Mesenchymal stem cell (in vitro differentiated cells and primary cell): ENCODE data around the gene DISC1.

Experiments used
- DNase-seq: peaks from one replicate; pipeline ENCODE4 v3.0.0-alpha.2; 2013
- H2AFZ ChIP-seq: one replicate; pipeline ENCODE4 v1.6.1; 2013; ENCODE audit warnings: low read depth, mild to moderate bottlenecking, control low read depth, inconsistent platforms, low read length, moderate library complexity
- H2AK5ac ChIP-seq: 2 replicates; pipeline ENCODE4 v1.6.1; 2013; ENCODE audit warnings: low read length, moderate library complexity, mild to moderate bottlenecking, inconsistent platforms; ENCODE audit not compliant: severe bottlenecking
- H2BK120ac ChIP-seq: one replicate; pipeline ENCODE4 v1.6.1; 2013; ENCODE audit warnings: low read depth, mild to moderate bottlenecking, inconsistent platforms, low read length, moderate library complexity
- H2BK12ac ChIP-seq, 2 experiments: one replicate each; pipeline ENCODE4 v1.6.1; 2013; ENCODE audit warnings: inconsistent platforms in 2 of 2, low read length in 2 of 2, mild to moderate bottlenecking in 2 of 2, moderate library complexity in 2 of 2, control low read depth in 1 of 2
- H2BK15ac ChIP-seq: one replicate; pipeline ENCODE4 v1.6.1; 2013; ENCODE audit warnings: mild to moderate bottlenecking, low read depth, inconsistent platforms; ENCODE audit not compliant: poor library complexity, severe bottlenecking
- H2BK5ac ChIP-seq: 2 replicates; pipeline ENCODE4 v1.6.1; 2013; ENCODE audit warnings: low read depth, mild to moderate bottlenecking, low read length, control low read depth, inconsistent platforms; ENCODE audit not compliant: poor library complexity, severe bottlenecking
- H3K14ac ChIP-seq, 2 experiments: one replicate each; pipeline ENCODE4 v1.6.1; 2013; ENCODE audit warnings: inconsistent platforms in 2 of 2, low read length in 2 of 2, control low read depth in 1 of 2, mild to moderate bottlenecking in 1 of 2, moderate library complexity in 1 of 2
- H3K18ac ChIP-seq, 2 experiments: one replicate each; pipeline ENCODE4 v1.6.1; 2013; ENCODE audit warnings: inconsistent platforms in 2 of 2, low read length in 2 of 2, control low read depth in 1 of 2, low read depth in 1 of 2, mild to moderate bottlenecking in 1 of 2
- H3K23ac ChIP-seq, 2 experiments: one replicate each; pipeline ENCODE4 v1.6.1; 2013; ENCODE audit warnings: inconsistent platforms in 2 of 2, low read length in 2 of 2, mild to moderate bottlenecking in 2 of 2, moderate library complexity in 2 of 2, control low read depth in 1 of 2
- H3K27ac ChIP-seq: 2 replicates; pipeline ENCODE4 v1.5.1; 2013; ENCODE audit warnings: mild to moderate bottlenecking, moderate library complexity, low read length, control low read depth, inconsistent platforms; ENCODE audit not compliant: poor library complexity, severe bottlenecking
- H3K27me3 ChIP-seq, 2 experiments: 2 replicates each; pipeline versions ENCODE4 v1.6.1 to v1.7.0; 2013; ENCODE audit warnings: low read length in 2 of 2, mild to moderate bottlenecking in 2 of 2, moderate library complexity in 2 of 2, control low read depth in 1 of 2, inconsistent platforms in 1 of 2; ENCODE audit not compliant: control insufficient read depth in 1 of 2, insufficient read depth in 1 of 2
- H3K36me3 ChIP-seq, 2 experiments: 2 replicates each; pipeline versions ENCODE4 v1.6.1 to v1.7.0; 2013; ENCODE audit warnings: low read length in 2 of 2, control low read depth in 1 of 2, inconsistent platforms in 1 of 2, low read depth in 1 of 2, mild to moderate bottlenecking in 1 of 2; ENCODE audit not compliant: insufficient read depth in 2 of 2, control insufficient read depth in 1 of 2
- H3K4ac ChIP-seq, 2 experiments: one replicate each; pipeline ENCODE4 v1.6.1; 2013; ENCODE audit warnings: inconsistent platforms in 2 of 2, low read length in 2 of 2, mild to moderate bottlenecking in 2 of 2, moderate library complexity in 2 of 2, control low read depth in 1 of 2, low read depth in 1 of 2
- H3K4me1 ChIP-seq: 2 replicates; pipeline ENCODE4 v1.6.1; 2013; ENCODE audit warnings: low read depth, low read length, control low read depth; ENCODE audit not compliant: control insufficient read depth, insufficient read depth
- H3K4me2 ChIP-seq: 2 replicates; pipeline ENCODE4 v1.6.1; 2013; ENCODE audit warnings: low read length, mild to moderate bottlenecking, inconsistent platforms; ENCODE audit not compliant: poor library complexity, severe bottlenecking
- H3K4me3 ChIP-seq, 2 experiments: 2 replicates each; pipeline versions ENCODE4 v1.5.1 to v1.7.0; 2013; ENCODE audit warnings: low read length in 2 of 2, mild to moderate bottlenecking in 2 of 2, control low read depth in 1 of 2, low read depth in 1 of 2; ENCODE audit not compliant: insufficient read depth in 1 of 2
- H3K79me1 ChIP-seq: replicated peaks from 2 replicates; pipeline ENCODE4 v1.6.1; 2013; ENCODE audit warnings: mild to moderate bottlenecking, control low read depth, low read length, inconsistent platforms; ENCODE audit not compliant: poor library complexity, severe bottlenecking
- H3K9ac ChIP-seq: 2 replicates; pipeline ENCODE4 v1.7.0; 2013; ENCODE audit warnings: mild to moderate bottlenecking, low read length, moderate library complexity
- H3K9me3 ChIP-seq: 2 replicates; pipeline ENCODE4 v1.7.0; 2013; ENCODE audit warnings: mild to moderate bottlenecking, low read length; ENCODE audit not compliant: control insufficient read depth
- H4K8ac ChIP-seq: one replicate; pipeline ENCODE4 v1.6.1; 2013; ENCODE audit warnings: inconsistent platforms, mild to moderate bottlenecking, low read length, moderate library complexity
- H4K91ac ChIP-seq: one replicate; pipeline ENCODE4 v1.6.1; 2013; ENCODE audit warnings: mild to moderate bottlenecking, low read length, inconsistent platforms
- WGBS: methylation state at CpG from one replicate; pipeline ENCODE4 v1.1.7; 2013; ENCODE audit warnings: mixed read lengths; 5-methylcytosine and 5-hydroxymethylcytosine counted together

Gene DISC1

DNA sequence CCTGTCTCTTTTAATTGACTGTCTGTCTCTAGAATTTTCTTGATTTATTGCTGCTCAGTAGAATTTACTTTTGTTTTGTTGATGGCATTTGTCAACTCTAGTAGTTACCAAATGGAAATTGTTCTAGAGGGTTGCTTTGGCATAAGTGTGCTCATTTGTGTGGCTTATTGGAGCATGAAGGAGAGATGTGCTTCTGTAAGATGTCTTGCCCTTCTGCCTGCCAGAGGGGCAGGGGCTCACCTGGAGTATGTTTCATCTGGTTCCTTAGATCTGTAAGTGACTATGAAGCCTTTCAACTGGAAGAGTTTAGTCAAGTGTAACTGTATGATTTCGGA lies 345.5 kb downstream of the DISC1 start:
- H3K9ac ChIP-seq, result no peak overlapping the region
- no peak overlapping the region for H4K91ac ChIP-seq
- H2AK5ac ChIP-seq, result no peak overlapping the region
- H3K36me3 ChIP-seq, result no peaks in the 10 kb centered on the region
- H3K23ac ChIP-seq, result no peak overlapping the region
- H3K18ac ChIP-seq, result no peak overlapping the region
- no peak overlapping the region for H3K4me2 ChIP-seq
- H2BK15ac ChIP-seq, result no peak overlapping the region
- H2AFZ ChIP-seq, result no peak overlapping the region
- no peak overlapping the region for H2BK120ac ChIP-seq
- H3K14ac ChIP-seq, result no peak overlapping the region
- no peak overlapping the region for H3K4me3 ChIP-seq
- 100% methylated on average over 1 of the region's 1 CpG for WGBS
- peaks cover 4% of the 10 kb centered on the region for H3K79me1 ChIP-seq
- no peak overlapping the region for H3K27ac ChIP-seq
- no peak overlapping the region for H3K4ac ChIP-seq
- H2BK5ac ChIP-seq, result no peak overlapping the region
- no peak overlapping the region for H2BK12ac ChIP-seq
- no peaks in the 10 kb centered on the region for H3K9me3 ChIP-seq
- DNase-seq, result no peak
- no peaks in the 10 kb centered on the region for H3K27me3 ChIP-seq
- H3K4me1 ChIP-seq, result no peaks in the 10 kb centered on the region
- no peak overlapping the region for H4K8ac ChIP-seq

DNA sequence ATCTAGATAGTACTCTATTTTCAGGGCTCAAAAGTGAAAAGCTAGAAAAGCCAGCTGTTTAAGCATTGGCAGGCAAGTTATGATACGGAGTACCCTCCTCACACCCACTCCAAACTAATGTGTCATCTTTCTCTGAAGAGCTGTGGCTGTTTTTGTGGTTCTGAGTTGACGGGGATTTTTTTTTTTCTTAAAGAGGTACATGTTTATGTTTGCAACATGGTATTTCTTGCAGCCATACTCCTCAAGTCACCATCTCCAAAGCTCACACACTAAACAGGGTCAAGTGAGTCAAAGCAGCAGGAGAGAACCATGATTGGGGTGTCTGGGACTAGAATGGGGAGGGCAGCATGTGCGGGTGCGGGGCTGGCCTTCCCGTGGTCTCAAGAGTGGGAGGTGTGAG lies 347.2 kb downstream of the DISC1 start:
- Histone ChIP-seq H2AK5ac (no peak overlapping the region), H4K8ac (no peak overlapping the region), H3K9me3 (no peaks in the 10 kb centered on the region), H2BK5ac (no peak overlapping the region), H2BK120ac (no peak overlapping the region), H2AFZ (no peak overlapping the region), H3K36me3 (peaks cover 0 to 2% of the 10 kb centered on the region in 2 experiments), H3K9ac (no peak overlapping the region), H3K23ac (no peak overlapping the region), H2BK15ac (no peak overlapping the region), H2BK12ac (no peak overlapping the region), H3K4me2 (no peak overlapping the region), H3K4me3 (no peak overlapping the region), H3K18ac (no peak overlapping the region), H3K4me1 (no peaks in the 10 kb centered on the region), H3K27me3 (no peaks in the 10 kb centered on the region), H4K91ac (no peak overlapping the region), H3K4ac (no peak overlapping the region), H3K79me1 (peaks cover 7% of the 10 kb centered on the region), H3K14ac (no peak overlapping the region), H3K27ac (no peak overlapping the region)
- peak; percentile 40 for DNase-seq
- 79% methylated on average over 3 of the region's 5 CpGs for WGBS

DNA sequence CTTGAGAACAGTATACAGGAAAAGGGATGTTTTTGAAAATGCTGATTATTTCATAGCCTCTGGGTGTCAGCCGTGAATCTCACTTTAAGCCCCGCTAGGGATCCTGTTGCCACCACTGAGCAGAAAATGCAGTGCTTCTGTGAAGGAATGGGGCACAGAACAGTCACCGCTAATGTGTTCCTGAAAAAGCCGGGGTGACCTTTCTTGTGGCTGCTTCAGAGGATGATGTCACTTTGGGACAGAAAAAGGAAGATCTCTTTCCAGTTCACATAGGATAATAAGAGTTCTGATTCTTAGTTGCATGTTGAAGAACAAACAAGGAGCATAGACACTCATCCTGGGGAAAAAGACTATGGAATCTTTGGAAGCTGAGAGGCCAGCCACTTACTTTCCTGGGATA lies 349.6 kb downstream of the DISC1 start:
- no peak overlapping the region for H3K27ac ChIP-seq
- H3K9me3 ChIP-seq, result no peaks in the 10 kb centered on the region
- H3K36me3 ChIP-seq, result peaks cover 0 to 3% of the 10 kb centered on the region in 2 experiments
- no peak overlapping the region for H4K8ac ChIP-seq
- WGBS, result 94% methylated on average over 4 of the region's 4 CpGs
- H2BK15ac ChIP-seq, result no peak overlapping the region
- H3K14ac ChIP-seq, result no peak overlapping the region
- H3K79me1 ChIP-seq, result peaks cover 7% of the 10 kb centered on the region
- H3K27me3 ChIP-seq, result no peaks in the 10 kb centered on the region
- H2BK5ac ChIP-seq, result no peak overlapping the region
- H3K18ac ChIP-seq, result no peak overlapping the region
- no peak overlapping the region for H3K4me3 ChIP-seq
- no peak overlapping the region for H3K9ac ChIP-seq
- H3K4ac ChIP-seq, result no peak overlapping the region
- no peak overlapping the region for H3K23ac ChIP-seq
- no peak overlapping the region for H2BK120ac ChIP-seq
- H2AFZ ChIP-seq, result no peak overlapping the region
- no peak overlapping the region for H4K91ac ChIP-seq
- no peak overlapping the region for H2BK12ac ChIP-seq
- H3K4me1 ChIP-seq, result no peaks in the 10 kb centered on the region
- DNase-seq, result no peak
- H2AK5ac ChIP-seq, result no peak overlapping the region
- H3K4me2 ChIP-seq, result no peak overlapping the region

DNA sequence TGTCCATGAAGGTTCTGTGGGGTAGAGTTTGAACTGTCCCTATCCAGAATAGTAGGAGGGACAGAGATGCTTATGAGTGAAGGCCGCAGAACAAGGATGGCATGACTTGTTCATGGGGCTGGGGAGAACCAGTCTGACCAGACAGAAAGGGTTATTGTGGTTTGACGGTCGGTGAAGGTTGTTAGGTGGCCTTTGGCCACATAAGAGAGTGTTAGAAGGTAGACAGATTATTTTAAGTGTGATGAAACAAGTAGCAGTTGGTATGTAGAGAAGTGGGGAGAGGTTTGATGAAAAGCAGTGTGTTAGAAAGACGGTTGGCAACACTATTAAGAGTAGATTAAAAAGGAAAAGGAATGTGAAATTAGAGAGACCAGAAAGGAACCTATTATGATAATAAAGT lies 355.1 kb downstream of the DISC1 start:
- no peak overlapping the region for H3K27ac ChIP-seq
- no peak overlapping the region for H2BK15ac ChIP-seq
- no peak overlapping the region for H3K4me2 ChIP-seq
- no peak overlapping the region for H2AFZ ChIP-seq
- H3K4me3 ChIP-seq, result no peak overlapping the region
- H3K9ac ChIP-seq, result no peak overlapping the region
- no peaks in the 10 kb centered on the region for H3K27me3 ChIP-seq
- no peak overlapping the region for H3K14ac ChIP-seq
- H3K4me1 ChIP-seq, result no peaks in the 10 kb centered on the region
- H2BK12ac ChIP-seq, result no peak overlapping the region
- H3K9me3 ChIP-seq, result no peaks in the 10 kb centered on the region
- H2BK120ac ChIP-seq, result no peak overlapping the region
- no peak overlapping the region for H2AK5ac ChIP-seq
- no peak overlapping the region for H4K8ac ChIP-seq
- no peak overlapping the region for H2BK5ac ChIP-seq
- no peak overlapping the region for H3K23ac ChIP-seq
- no peak overlapping the region for H3K4ac ChIP-seq
- peaks cover 3% of the 10 kb centered on the region for H3K79me1 ChIP-seq
- no peak overlapping the region for H4K91ac ChIP-seq
- H3K36me3 ChIP-seq, result peaks cover 0 to 3% of the 10 kb centered on the region in 2 experiments
- H3K18ac ChIP-seq, result no peak overlapping the region
- 94% methylated on average over 4 of the region's 4 CpGs for WGBS
- no peak for DNase-seq
